Measurements from ENCODE around the gene DIPK1B. TPM values are rescaled to one million over a fixed set of nuclear protein-coding genes. Genes with fewer than 3 reads are reported as not detected.

Gene DIPK1B
- total and polyA plus RNA-seq, 9 donors, result 14.1 to 25.3 (median 20.3) TPM

DNA sequence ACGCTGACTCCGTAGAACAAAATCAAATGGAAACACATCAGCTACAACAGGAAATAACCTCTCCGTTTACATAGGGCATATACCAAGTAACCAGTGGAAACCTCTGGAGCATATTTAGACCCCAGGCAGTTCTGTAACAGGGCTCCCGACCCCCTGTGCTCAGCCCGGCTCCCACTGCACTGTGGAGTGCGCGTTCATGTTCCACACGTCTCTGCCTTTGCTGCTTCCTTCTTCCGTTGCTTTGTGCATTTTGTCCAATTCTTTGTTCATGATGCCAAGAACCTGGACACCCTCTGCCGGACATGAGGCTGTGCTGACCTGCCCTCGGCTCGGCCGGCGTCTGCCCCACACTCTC lies 19.3 kb upstream of the DIPK1B start:
- no peak for DNase-seq
- 41% methylated on average over 8 of the region's 14 CpGs for WGBS (ENCODE audit: insufficient coverage)
- H3K9me3 ChIP-seq (replicated peaks; ENCODE audit: control insufficient read depth, low read depth, low read length), result no peaks in the 10 kb centered on the region
- H3K4me3 ChIP-seq (ENCODE audit: low read length), result no peak overlapping the region
- H3K36me3 ChIP-seq (ENCODE audit: control insufficient read depth, insufficient read depth, low read length), result no peaks in the 10 kb centered on the region
- H3K4me1 ChIP-seq (ENCODE audit: control insufficient read depth, insufficient read depth, low read length), result peaks cover 73% of the 10 kb centered on the region
- peaks cover 4% of the 10 kb centered on the region for H3K27me3 ChIP-seq (ENCODE audit: control insufficient read depth, insufficient read depth, low read length)
- H3K27ac ChIP-seq (ENCODE audit: low read length), result no peak overlapping the region

DNA sequence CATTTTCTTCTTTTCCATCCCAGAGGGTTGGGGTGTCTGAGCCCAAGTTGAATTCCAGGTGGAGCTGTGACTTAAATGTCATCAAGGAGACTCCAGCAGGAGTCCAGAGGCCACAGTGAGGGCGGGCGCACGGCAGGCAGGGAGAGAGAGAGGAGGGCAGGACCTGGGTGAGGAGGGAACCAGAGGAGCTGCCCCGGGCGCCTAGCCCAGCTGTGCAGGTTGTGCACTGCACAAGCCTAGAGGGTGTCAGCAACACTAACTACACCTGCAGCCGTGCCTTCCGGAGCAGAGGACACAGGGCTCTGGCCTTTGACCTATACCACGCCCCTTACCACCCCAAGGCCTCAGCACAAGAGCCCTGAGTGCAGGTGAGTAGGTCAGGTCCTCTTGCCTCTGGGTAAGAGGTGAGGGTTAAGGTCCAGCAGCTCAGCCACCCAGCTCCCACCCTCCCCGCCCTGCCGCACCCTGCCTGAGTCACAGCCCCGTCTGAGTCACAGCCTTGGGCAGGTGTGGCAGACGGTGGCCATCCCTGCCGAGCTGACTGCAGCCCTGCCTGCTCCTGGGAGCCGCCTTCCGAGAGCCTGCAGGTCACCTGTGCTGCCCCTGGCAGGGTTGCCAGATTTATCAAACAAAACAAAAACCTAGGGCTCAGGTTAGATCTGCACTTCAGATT lies 18.7 kb upstream of the DIPK1B start:
- peaks cover 4% of the 10 kb centered on the region for H3K27me3 ChIP-seq (ENCODE audit: control insufficient read depth, insufficient read depth, low read length)
- 70% methylated on average over 8 of the region's 15 CpGs for WGBS (ENCODE audit: insufficient coverage)
- H3K4me1 ChIP-seq (ENCODE audit: control insufficient read depth, insufficient read depth, low read length), result peaks cover 69% of the 10 kb centered on the region
- H3K36me3 ChIP-seq (ENCODE audit: control insufficient read depth, insufficient read depth, low read length), result no peaks in the 10 kb centered on the region
- no peak for DNase-seq
- no peak overlapping the region for H3K4me3 ChIP-seq (ENCODE audit: low read length)
- no peaks in the 10 kb centered on the region for H3K9me3 ChIP-seq (replicated peaks; ENCODE audit: control insufficient read depth, low read depth, low read length)
- no peak overlapping the region for H3K27ac ChIP-seq (ENCODE audit: low read length)

DNA sequence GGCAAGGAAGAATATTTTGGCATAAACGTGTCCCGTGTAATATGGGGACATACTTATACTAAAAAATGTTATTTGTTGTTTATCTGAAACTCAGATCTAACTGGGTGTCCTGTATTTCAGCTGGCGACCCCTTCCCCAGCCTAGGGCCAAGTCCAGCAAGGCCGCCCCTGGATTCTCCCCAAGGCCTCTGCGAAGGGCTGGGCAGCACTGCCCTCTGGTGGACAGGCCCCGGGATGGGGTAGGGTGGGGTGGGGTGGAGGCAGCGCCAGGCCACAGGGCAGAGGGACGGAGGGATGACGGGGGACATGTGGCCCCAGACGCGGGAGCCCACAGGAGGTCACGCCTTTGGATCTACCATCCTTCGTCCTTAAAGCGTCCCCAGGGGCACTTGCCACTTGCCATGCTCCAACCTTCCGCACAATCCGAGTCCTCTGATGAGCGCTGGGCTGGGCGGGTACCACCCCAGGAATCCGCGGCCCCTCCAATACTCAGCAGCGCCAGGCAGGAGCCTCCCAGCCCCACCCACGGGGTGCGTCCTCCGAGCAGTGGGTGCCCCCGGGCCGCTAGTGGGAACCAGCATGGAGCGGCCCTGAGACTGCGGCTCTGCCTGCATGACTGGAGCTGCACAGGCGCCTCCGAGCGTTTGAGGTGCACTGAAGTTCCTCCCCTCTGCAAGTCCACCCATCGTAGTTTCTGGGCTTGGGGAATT lies 18.1 kb upstream of the DIPK1B start:
- Histone ChIP-seq H3K27me3 (ENCODE audit: control insufficient read depth, insufficient read depth, low read length) (peaks cover 6% of the 10 kb centered on the region), H3K4me1 (ENCODE audit: control insufficient read depth, insufficient read depth, low read length) (peaks cover 65% of the 10 kb centered on the region), H3K4me3 (ENCODE audit: low read length) (no peak overlapping the region), H3K36me3 (ENCODE audit: control insufficient read depth, insufficient read depth, low read length) (no peaks in the 10 kb centered on the region), H3K27ac (ENCODE audit: low read length) (no peak overlapping the region), H3K9me3 (replicated peaks; ENCODE audit: control insufficient read depth, low read depth, low read length) (no peaks in the 10 kb centered on the region)
- no peak for DNase-seq
- 27% methylated on average over 22 of the region's 32 CpGs for WGBS (ENCODE audit: insufficient coverage)

DNA sequence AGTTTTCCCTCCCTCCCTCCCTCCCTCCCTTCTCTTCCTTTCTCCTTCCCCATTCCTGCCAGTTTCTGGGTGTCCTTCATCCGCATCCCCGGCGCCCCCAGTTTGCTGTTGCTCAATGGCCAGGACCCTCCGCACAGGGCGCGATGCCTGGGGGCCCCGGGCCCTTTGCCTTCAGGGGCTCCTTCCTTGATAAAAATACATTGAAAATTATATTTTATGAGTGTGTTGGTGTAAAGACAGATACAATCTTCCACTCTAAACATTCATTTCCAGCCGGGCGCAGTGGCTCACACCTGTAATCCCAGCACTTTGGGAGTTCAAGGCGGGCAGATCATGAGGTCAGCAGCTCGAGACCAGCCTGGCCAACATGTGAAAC lies 17.5 kb upstream of the DIPK1B start:
- 80% methylated on average over 3 of the region's 11 CpGs for WGBS (ENCODE audit: insufficient coverage)
- DNase-seq, result no peak
- no peak overlapping the region for H3K27ac ChIP-seq (ENCODE audit: low read length)
- peaks cover 9% of the 10 kb centered on the region for H3K27me3 ChIP-seq (ENCODE audit: control insufficient read depth, insufficient read depth, low read length)
- H3K36me3 ChIP-seq (ENCODE audit: control insufficient read depth, insufficient read depth, low read length), result no peaks in the 10 kb centered on the region
- peaks cover 63% of the 10 kb centered on the region for H3K4me1 ChIP-seq (ENCODE audit: control insufficient read depth, insufficient read depth, low read length)
- no peaks in the 10 kb centered on the region for H3K9me3 ChIP-seq (replicated peaks; ENCODE audit: control insufficient read depth, low read depth, low read length)
- H3K4me3 ChIP-seq (ENCODE audit: low read length), result no peak overlapping the region

DNA sequence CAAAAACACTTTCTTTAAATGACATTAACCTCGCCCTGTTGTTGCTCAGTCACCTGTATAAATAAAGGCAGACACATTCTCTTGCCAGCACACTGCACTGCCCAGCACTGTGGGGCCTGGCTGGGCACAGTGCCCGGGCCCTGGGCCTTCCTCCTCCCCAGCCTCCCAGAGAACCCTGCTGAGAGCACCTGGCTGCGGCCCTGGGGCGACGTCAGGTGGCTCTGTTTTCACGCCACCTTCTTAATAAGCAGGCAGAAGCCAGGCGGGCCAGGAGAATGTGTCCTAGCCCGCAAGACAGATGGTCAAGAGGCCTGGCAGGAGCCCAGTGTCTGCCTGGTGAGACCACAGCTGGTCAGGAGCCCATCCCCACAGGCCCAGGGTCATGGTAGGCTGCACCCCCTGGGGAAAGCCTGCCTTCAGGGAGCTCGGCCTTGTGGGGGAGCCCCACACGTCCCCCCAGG lies 16.9 kb upstream of the DIPK1B start:
- no peaks in the 10 kb centered on the region for H3K36me3 ChIP-seq (ENCODE audit: control insufficient read depth, insufficient read depth, low read length)
- peaks cover 15% of the 10 kb centered on the region for H3K27me3 ChIP-seq (ENCODE audit: control insufficient read depth, insufficient read depth, low read length)
- DNase-seq, result no peak
- H3K4me3 ChIP-seq (ENCODE audit: low read length), result no peak overlapping the region
- H3K27ac ChIP-seq (ENCODE audit: low read length), result peak overlapping the region; percentile 29
- H3K4me1 ChIP-seq (ENCODE audit: control insufficient read depth, insufficient read depth, low read length), result peaks cover 59% of the 10 kb centered on the region
- H3K9me3 ChIP-seq (replicated peaks; ENCODE audit: control insufficient read depth, low read depth, low read length), result no peaks in the 10 kb centered on the region
- 72% methylated on average over 9 of the region's 10 CpGs for WGBS (ENCODE audit: insufficient coverage)

DNA sequence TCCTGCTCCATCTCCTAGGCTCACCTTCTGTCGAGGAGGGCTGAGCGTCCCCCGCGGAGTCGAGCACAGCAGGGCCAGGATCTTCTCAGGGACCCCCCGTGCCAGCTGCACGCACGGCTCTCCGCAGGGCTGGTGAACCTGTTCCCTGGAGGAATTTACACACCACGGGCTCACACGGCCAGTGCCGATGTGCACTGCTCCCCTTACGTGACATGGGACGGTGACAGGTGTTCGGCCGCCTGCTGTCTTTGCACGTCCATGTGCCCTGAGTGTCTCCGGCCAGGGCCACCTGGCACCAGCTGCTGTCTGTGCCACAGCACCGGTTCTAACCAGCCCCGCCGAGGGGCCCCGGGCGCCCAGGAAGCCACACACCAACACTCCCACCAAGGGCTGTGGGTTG lies 16.4 kb upstream of the DIPK1B start:
- peaks cover 59% of the 10 kb centered on the region for H3K4me1 ChIP-seq (ENCODE audit: control insufficient read depth, insufficient read depth, low read length)
- peak; percentile 67 for DNase-seq
- no peaks in the 10 kb centered on the region for H3K9me3 ChIP-seq (replicated peaks; ENCODE audit: control insufficient read depth, low read depth, low read length)
- peak overlapping the region; percentile 29 for H3K27ac ChIP-seq (ENCODE audit: low read length)
- 74% methylated on average over 17 of the region's 23 CpGs for WGBS (ENCODE audit: insufficient coverage)
- H3K4me3 ChIP-seq (ENCODE audit: low read length), result no peak overlapping the region
- H3K36me3 ChIP-seq (ENCODE audit: control insufficient read depth, insufficient read depth, low read length), result no peaks in the 10 kb centered on the region
- peaks cover 18% of the 10 kb centered on the region for H3K27me3 ChIP-seq (ENCODE audit: control insufficient read depth, insufficient read depth, low read length)

DNA sequence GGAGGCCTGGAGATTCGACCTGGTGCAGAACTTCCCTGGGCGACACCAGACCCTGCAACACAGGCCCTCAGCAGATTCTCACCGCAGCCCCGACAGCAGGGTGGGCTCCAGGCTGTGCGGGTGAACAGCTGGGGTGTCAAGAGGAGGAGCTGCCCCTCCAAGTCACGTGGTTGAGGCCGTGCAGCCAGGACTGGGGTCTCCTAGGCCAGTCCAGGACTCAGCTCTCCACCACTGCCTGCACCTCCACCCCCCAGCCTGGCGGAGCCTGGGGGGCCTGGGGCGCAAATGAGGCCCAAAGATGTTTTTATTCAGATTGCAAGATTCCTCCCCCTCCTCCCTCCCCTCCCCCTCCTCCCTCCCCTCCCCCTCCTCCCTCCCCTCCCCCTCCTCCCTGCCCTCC lies 15.9 kb upstream of the DIPK1B start:
- H3K9me3 ChIP-seq (replicated peaks; ENCODE audit: control insufficient read depth, low read depth, low read length), result no peaks in the 10 kb centered on the region
- 57% methylated on average over 5 of the region's 9 CpGs for WGBS (ENCODE audit: insufficient coverage)
- H3K36me3 ChIP-seq (ENCODE audit: control insufficient read depth, insufficient read depth, low read length), result no peaks in the 10 kb centered on the region
- H3K4me1 ChIP-seq (ENCODE audit: control insufficient read depth, insufficient read depth, low read length), result peaks cover 59% of the 10 kb centered on the region
- no peak for DNase-seq
- no peak overlapping the region for H3K4me3 ChIP-seq (ENCODE audit: low read length)
- H3K27me3 ChIP-seq (ENCODE audit: control insufficient read depth, insufficient read depth, low read length), result peaks cover 23% of the 10 kb centered on the region
- peak overlapping the region; percentile 29 for H3K27ac ChIP-seq (ENCODE audit: low read length)

DNA sequence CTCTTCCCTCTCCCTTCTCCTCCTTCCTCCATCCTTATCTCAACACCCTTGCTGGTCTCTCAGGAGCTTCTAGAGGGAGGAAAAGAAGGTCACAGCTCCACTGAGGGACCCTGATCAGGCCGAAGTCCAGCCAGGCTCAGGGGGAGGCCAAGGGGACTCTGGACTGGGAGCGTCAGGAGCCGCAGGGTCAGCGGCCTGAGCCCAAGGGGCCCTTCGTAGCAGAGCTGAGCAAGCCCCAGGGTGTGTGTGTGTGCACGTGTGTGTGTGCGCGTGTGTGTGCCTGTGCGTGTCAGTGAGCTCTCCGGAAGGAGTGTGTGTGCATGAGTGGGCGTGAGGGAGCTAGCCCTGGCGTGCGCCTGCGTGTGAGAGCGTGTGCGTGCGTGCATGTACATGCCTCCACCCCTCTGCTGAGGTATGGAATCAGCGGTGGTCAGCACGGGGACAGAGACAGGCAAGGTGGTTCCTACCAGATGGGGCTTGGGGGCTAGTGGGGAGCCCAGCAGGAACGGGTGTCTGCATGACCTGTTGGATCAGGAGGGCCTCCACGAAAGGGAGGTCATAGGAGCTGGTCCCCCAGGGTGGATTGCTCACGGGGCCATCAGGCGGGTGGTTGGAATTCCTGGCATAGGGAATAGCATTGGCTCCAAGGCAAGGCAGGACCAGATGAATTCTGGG lies 15.1 kb upstream of the DIPK1B start:
- Histone ChIP-seq H3K9me3 (replicated peaks; ENCODE audit: control insufficient read depth, low read depth, low read length) (no peaks in the 10 kb centered on the region), H3K27ac (ENCODE audit: low read length) (no peak overlapping the region), H3K4me3 (ENCODE audit: low read length) (no peak overlapping the region), H3K27me3 (ENCODE audit: control insufficient read depth, insufficient read depth, low read length) (peaks cover 29% of the 10 kb centered on the region), H3K36me3 (ENCODE audit: control insufficient read depth, insufficient read depth, low read length) (no peaks in the 10 kb centered on the region), H3K4me1 (ENCODE audit: control insufficient read depth, insufficient read depth, low read length) (peaks cover 54% of the 10 kb centered on the region)
- WGBS (ENCODE audit: insufficient coverage), result 63% methylated on average over 16 of the region's 23 CpGs
- no peak for DNase-seq

DNA sequence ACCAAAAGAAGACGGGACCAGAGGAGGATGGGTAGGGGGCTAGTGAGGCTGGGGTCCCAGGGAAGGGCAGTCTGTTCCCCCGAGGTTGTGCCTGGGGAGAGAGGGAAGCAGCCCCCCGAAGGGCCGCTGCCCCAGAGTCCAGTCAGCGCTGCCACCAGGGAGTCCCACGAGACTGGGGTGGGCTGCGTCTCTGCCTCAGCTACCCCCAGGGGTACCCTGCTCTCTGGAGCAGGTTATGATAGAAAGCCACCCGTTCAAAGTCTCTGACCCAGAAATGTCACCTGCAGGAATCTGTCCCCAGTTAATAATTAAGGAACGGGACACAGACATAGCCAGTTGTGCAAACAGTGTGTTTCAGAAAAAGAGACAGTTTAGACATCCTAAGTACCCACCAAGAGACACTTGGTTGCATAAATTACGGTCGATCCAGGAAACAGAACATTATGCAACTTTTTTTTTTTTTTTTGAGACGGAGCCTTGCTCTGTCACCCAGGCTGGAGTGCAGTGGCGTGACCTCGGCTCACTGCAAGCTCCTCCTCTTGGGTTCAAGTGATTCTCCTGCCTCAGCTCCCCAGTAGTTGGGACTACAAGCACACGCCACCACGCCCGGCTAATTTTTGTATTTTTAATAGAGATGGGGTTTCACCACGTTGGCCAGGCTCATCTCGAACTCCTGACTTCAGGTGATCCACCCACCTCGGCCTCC lies 14.4 kb upstream of the DIPK1B start:
- 65% methylated on average over 13 of the region's 20 CpGs for WGBS (ENCODE audit: insufficient coverage)
- no peaks in the 10 kb centered on the region for H3K9me3 ChIP-seq (replicated peaks; ENCODE audit: control insufficient read depth, low read depth, low read length)
- no peak overlapping the region for H3K27ac ChIP-seq (ENCODE audit: low read length)
- DNase-seq, result no peak
- no peak overlapping the region for H3K4me3 ChIP-seq (ENCODE audit: low read length)
- H3K27me3 ChIP-seq (ENCODE audit: control insufficient read depth, insufficient read depth, low read length), result peaks cover 29% of the 10 kb centered on the region
- no peaks in the 10 kb centered on the region for H3K36me3 ChIP-seq (ENCODE audit: control insufficient read depth, insufficient read depth, low read length)
- peaks cover 54% of the 10 kb centered on the region for H3K4me1 ChIP-seq (ENCODE audit: control insufficient read depth, insufficient read depth, low read length)
